HG03575 (cell line): ENCODE data around the gene MFGE8.

Experiments used
- ATAC-seq: cut with Tn5 transposase; IDR thresholded peaks from one replicate; pipeline ENCODE4 v1.9.1; 2021; ENCODE audit not compliant: unreplicated experiment, insufficient number of reproducible peaks, low FRiP score; ENCODE audit errors: extremely low read depth

The MFGE8 gene

DNA sequence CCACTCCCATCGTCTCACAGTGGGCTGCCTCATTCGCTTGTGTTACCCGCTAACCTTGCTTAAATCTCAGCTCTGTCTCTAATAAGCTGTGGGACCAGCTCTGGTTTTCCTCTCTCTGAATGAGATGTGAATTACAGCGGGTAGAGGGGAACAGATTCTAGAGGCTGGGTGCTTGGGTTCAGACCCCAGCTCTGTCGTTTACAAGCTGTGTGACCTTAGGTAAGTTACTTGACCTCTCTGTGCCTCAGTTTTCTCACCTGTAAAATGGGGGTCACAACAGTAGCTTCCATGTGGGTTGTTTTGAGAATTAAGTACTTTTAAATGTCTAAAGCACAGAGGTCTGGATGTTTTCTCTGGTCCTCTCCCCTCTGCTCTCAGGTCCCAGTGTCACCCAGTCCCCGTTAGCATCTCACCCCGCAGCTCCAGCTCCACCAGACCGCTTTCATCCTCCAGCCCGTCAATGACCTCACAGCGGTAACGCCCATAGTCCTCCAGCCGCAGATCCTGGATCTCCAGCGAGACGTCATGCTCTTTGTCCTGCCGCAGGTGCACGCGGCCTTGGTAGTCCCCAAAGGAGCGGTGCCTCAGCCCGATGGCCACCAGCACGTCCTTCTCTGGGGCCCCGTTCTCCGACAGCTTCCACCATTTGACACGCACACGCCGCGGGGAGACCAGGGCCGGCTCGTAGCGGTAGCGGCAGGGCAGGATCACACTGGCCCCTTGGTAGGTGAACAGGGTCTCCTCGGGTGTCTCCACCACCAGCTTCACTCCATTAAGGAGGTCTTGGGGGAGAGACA lies 32.0 kb downstream of the MFGE8 start:
- ATAC-seq = no peak

DNA sequence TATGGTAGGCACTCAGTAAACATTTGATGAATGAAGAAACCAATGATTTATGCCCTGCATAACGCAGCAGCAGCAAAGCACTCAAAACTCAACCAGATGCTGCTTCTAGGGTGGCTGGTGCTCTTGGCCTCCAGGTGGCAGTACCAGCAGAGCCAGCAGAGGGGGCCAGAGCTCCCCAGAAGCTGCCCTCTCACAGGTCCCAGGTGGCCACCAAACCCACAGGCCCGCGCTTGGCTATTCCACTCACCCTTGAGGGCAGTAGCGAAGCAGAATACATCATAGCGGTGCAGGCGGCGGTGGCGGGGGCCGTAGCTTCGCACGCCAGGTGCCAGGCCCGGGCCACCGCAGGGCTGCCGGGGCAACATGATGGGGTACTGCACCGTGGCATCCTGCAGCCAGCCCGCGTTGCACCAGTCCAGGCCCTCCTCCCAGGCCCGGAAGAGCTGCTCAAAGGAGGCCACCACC lies 34.4 kb downstream of the MFGE8 start:
- no peak for ATAC-seq

DNA sequence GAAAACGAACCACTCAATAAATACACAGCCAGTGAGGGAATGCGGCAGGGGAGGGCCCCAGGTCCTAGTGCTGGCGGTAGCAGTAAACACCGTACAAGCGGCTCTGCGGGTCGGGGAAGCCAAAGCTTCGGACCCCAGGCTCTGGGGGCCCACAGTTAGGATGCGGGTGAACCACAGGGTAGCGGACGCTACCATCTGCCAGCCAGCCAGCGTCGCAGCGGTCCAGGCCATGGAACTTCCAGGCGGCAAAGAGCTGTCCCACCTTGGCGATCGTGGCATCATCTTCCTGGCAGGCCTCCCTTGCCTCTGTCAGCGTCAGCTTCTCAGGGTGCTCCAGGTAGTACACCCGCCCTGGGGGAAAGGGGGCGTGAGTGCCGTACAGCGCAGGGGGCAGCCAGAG lies 35.3 kb downstream of the MFGE8 start:
- ATAC-seq = no peak

DNA sequence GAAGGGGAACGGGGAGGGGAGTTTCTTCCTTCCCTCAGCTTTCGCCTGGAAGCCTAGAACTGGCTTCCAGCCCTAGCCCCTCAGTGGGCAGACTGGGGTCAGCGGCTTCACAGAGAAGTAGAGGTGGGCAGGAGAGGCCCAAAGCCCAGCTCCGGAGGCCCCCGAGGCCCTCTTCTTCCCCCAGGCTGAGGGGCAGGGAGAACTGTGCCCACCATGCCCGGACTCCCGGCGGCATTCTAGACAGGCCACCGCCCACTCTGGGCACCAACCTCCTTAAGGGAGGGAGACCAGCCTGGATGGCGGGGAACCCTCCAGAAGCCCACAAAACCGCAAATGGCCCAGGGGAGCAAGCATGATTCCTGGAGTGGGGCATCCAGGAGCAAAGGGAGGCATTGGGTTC lies 35.8 kb downstream of the MFGE8 start:
- ATAC-seq = no peak

DNA sequence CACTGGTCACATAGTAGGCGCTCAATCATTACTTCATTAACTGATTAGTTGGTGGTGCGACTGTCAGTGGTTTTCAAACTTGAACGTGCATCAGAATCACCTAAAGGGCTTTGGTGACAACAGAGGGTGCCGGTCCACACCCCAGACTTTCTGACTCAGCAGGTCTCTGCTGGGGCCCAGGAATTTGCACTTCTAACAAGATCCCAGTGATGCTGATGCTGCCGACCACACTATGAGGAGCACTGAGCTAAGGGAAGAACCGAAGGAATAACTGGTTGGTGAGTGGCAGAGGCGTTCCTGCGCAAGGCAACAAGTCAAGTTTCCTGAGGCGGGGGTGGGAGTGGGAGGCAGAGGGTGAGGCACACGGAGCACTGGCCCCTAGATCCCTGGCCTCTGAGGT lies 36.6 kb downstream of the MFGE8 start:
- ATAC-seq = no peak

DNA sequence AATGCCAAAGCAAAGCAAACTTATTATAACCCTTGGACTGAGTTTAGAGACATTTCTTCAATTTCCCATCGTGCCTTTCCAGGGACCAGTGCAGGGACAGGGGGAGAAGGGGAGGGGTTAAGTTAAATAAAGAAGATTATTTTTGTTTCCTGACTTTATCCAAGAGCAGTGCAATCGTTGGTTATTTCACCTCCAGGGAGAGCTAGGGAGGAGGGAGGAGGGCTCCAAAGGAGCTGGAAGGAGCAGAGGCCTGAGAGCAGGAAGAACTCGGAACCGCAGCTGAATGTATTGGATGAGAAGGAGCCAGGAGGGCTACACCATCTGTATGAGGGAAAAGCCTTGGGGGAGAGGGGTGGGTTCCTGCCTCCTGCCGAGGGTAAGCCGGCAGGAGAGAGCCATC lies 38.5 kb downstream of the MFGE8 start:
- no peak for ATAC-seq

DNA sequence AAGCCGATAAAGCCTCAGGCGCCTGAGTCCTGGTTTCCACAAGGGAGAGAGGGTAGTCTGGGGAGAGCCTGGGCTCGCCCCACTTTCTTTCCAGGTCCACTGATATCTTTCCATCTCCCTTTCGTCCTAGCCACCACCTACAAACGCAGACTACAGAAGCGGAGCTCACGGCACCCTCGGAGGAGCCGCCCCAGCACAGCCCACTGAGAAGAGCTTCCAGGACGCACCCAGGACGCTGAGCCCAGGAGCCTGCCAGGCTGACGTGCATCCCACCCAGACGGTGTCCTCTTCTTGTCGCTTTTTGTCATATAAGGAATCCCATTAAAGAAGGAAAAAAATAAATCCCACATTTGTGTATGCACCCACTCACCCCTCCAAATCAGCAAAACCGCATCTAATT lies 38.9 kb downstream of the MFGE8 start:
- no peak for ATAC-seq

DNA sequence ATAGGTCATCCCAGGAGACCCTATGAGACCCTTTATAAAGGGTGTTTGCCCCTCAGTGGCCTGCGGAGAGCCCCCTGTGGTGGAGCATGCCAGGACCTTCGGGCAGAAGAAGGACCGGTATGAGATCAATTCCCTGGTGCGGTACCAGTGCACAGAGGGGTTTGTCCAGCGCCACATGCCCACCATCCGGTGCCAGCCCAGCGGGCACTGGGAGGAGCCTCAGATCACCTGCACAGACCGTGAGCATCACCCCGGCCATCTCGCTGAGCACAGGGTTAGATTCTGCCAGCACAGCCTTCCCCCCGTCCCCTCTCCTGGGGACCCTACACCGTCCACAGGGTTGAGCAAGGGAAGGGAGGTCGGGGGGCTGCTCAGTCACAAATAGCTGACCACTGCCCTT lies 39.4 kb downstream of the MFGE8 start:
- ATAC-seq = no peak

DNA sequence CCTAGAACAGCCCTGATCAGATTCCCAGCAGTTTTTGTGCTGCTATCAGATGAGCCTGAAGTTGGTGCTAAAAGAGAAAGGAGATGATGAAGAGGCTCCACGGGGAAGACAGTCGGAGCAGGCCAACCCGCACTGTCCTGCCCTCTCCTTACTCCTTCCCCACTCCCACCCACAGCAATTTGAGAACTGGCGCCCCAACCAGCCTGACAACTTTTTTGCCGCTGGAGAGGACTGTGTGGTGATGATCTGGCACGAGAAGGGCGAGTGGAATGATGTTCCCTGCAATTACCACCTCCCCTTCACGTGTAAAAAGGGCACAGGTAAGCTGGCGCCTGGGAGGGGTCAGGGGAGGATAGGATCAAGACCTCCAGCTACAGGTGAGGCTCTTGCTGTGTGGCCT lies 40.5 kb downstream of the MFGE8 start:
- no peak for ATAC-seq

DNA sequence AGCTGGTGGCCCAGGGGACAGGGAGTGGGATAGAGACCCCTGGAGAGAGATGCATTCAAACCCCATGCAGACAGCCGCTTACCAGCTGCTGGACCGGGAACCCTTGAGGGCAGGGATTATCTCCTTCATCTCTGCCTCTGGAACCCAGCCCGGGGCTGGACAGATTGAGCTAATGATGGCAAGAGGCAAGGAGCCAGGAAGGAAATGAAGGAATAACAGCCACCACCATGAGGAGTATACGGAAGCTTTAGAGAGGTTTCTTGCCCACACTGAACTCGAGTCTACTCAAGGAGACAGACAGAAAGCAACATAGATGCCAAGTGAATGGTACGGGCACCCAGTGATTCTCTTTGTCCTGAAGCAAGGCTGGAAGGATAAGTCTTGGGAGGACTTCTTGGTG lies 41.1 kb downstream of the MFGE8 start:
- no peak for ATAC-seq

DNA sequence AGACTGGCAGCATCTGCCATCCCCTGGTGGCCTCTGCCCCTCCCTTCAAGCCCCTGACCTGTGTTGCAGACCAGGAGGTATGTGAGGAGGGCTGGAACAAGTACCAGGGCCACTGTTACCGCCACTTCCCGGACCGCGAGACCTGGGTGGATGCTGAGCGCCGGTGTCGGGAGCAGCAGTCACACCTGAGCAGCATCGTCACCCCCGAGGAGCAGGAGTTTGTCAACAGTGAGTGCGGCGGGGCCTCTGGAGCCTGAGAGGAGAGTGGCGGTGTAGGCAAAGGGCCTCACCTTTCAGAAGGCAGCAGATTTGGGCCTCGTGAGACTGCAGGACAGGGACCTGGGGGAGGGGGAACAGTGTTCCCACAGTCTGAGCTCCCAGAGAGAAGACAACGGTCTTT lies 41.9 kb downstream of the MFGE8 start:
- ATAC-seq = no peak

DNA sequence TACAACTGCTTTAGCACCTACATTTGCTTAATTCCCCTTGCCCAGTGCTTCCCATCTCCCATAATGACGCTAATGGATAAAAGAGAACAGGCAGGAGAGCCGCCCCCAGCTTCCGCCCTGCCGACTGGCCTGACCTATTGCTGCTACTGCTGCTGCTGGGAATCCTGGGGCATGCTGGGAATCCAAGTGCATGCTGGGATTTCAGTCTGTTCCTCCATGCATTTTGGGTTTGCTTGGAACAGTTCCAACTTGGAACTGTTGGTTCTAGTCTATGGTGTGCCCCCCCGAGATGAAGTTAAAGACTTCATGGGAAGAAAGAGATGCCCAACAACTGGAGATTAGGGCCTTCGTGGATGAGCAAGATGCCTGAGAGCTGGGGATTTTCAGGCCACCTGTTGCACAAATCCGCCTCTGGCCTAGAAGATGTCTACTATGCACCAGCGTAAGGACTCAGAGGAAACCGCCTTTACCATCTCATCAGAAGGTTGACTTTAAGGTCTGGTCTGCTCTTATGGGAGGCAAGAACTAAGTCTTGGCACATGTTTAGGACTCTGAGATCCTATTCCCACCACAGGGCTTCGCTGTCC lies 46.8 kb downstream of the MFGE8 start:
- no peak for ATAC-seq

DNA sequence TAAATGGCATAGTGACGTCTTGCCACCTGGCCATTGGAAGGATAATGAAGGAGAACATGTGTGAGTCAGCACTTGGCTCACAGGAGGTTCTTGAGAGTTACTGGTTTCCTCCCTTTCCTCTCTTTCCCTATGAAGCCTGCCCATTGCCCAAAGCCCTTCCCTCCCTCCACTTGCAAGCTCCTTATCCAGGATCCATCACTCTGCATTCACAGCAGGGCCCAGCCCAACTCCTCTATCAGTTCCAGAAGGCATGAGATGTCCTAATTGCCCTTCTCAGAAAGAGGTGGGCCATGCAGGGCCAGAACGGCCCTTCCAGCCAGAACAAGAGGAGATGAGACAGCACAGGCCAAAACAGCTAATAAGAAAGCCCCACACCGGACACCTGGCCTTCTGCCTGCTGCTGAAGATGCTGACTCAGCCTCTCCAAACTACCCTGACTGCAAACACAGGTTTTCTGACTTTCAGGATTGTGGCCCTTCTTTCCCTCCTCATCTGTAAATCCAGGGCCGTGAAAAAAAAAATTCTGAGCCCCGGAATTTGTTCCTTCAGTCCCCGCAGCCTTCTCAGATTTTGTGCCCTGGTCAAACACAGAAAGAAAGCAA lies 47.6 kb downstream of the MFGE8 start:
- no peak for ATAC-seq

DNA sequence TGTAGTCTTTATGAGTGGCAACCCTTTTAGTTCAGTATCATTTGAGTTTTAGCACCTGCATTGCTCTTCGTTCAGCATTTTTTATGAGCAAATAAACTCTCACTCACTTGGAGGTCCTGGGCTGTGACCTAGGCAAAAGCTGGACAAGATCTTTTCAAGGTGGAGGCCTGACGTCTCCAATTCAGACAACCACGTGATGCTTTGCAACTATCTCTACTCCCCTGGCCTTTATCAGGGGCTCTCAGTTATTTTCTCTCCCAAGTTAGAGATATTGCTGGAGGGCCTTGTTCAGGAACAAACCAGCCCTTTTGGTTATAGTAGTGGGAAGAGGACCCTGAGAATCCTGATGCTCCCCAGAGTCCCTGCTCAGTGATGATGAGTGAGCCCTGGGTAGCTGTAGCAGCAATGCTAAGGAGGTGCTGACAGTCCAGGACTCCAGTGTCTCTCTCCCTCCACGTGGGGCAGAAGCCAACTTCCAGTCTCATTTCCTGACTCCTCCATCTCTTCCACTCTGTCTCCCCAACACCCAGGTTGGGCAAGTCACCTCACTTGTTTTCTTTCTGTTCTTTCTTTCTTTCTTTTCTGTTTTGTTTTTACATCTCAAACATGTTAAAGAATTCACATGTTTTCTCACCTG lies 48.2 kb downstream of the MFGE8 start:
- ATAC-seq = no peak

DNA sequence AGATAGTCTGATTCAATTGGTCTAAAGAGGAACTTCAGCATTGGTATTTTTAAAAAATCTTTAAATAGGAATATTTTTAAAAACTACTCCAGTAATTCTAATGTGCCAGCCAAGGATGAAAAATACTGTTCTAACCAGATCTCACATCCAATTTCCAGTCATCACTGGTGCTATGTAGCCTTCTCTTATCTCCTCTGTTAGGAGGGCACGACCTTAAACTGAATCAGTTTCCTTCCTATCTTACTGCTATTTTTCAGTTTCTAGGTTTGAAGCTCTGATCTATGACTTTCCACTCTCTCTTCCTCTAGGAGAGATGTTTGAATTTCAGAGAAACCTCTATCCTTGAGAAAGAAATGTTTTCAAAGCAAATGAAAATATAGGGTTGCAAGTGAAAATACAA lies 49.8 kb downstream of the MFGE8 start:
- ATAC-seq = no peak

DNA sequence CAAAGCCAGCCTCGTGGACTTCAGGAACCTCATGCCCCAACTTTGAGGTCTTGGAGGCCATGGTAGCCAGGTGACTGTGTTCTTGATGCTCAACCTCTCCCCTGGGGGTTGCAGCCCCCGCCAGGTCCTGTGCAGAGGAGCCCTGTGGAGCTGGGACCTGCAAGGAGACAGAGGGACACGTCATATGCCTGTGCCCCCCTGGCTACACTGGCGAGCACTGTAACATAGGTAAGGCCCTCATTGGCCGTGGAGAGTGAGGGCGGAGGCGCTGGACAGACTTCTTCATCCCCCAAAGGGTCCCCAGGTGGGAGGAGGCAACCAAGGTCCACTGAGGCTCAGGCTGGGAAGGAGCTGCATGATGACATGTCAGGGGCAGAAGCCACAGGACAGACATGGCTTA lies 53.0 kb downstream of the MFGE8 start:
- no peak for ATAC-seq

DNA sequence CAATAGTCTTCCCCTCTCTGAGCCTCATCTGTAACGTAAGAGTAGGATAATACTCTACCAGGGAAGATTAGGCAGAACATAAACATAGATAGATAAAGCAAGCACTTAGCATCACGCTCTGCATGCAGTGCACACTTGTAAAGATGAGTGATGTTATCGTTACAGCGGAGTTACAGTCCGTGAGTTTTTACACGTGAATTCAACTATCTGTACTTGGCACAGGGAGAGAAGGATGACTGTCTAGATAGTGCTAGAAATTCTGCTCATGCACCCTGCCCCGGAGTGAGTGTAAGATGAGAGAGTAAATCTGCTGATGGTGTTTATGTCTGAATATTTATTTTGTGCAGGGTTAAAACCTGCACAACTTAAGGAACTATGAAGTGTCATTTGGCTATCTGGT lies 53.6 kb downstream of the MFGE8 start:
- no peak for ATAC-seq

DNA sequence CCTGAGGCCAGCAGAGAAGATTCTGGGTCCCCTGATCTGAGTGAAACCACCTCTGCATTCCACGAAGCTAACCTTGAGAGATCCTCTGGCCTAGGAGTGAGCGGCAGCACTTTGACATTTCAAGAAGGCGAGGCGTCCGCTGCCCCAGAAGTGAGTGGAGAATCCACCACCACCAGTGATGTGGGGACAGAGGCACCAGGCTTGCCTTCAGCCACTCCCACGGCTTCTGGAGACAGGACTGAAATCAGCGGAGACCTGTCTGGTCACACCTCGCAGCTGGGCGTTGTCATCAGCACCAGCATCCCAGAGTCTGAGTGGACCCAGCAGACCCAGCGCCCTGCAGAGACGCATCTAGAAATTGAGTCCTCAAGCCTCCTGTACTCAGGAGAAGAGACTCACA lies 54.2 kb downstream of the MFGE8 start:
- no peak for ATAC-seq

DNA sequence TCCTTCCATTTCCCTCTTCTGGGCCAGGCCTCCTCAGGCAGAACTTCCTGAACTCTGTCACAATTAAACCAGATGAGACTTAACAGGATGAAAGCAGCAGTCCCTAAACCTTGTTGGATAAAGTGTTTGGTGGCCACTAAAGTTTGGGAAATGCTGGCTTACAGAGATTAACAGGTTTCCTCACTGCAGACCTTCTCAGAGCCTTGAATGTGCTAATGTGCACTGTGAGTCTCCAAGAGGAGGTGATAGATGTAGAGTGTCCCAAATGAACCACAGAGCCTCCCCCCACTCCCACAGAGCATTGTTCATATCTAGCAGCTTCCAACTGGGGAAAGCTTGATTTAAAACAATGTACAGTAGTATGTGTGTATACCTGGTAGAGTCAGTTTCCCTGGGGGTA lies 60.7 kb downstream of the MFGE8 start:
- ATAC-seq = no peak
